ENCODE results near the gene UHRF1.

Gene UHRF1

GRCh38 chr19:4991996-4992698 lies 82.8 kb downstream of the UHRF1 start:
- DNase-seq, result no peak

GRCh38 chr19:4993683-4994082 lies 84.4 kb downstream of the UHRF1 start:
- DNase-seq, result no peak

GRCh38 chr19:4996701-4997100 lies 87.4 kb downstream of the UHRF1 start:
- DNase-seq, result no peak

- no peak for DNase-seq
These were observed 88.0 kb downstream of the UHRF1 start for GRCh38 chr19:4997297-4997696.

- DNase-seq, result no peak
These were observed 90.9 kb downstream of the UHRF1 start for GRCh38 chr19:5000120-5000611.

GRCh38 chr19:5001615-5002014 lies 92.3 kb downstream of the UHRF1 start:
- DNase-seq, result peak; percentile 47

GRCh38 chr19:5002143-5002542 lies 92.8 kb downstream of the UHRF1 start:
- DNase-seq, result no peak

- no peak for DNase-seq
These were observed 94.5 kb downstream of the UHRF1 start for GRCh38 chr19:5003781-5004180.

- DNase-seq, result no peak
These were observed 95.8 kb downstream of the UHRF1 start for GRCh38 chr19:5005096-5005495.

GRCh38 chr19:5006201-5006600 lies 96.9 kb downstream of the UHRF1 start:
- no peak for DNase-seq

- DNase-seq, result no peak
These were observed 97.5 kb downstream of the UHRF1 start for GRCh38 chr19:5006821-5007220.

Data from CD4-positive, alpha-beta T cell treated with Interleukin-17A for 4 hours (primary cell).